ENCODE data around the gene TNS1.

Gene TNS1

GRCh38 chr2:217804791-217805667 is 197.8 kb downstream of the TNS1 start:
- DNase-seq, result no peak

GRCh38 chr2:217804338-217804737 is 198.5 kb downstream of the TNS1 start:
- DNase-seq, result no peak

GRCh38 chr2:217803653-217803960 is 199.2 kb downstream of the TNS1 start:
- no peak for DNase-seq

- no peak for DNase-seq
Measured at GRCh38 chr2:217802876-217803652, 199.7 kb downstream of the TNS1 start.

- no peak for DNase-seq
Measured at GRCh38 chr2:217802266-217802665, 200.5 kb downstream of the TNS1 start.

GRCh38 chr2:217801711-217802110 is 201.1 kb downstream of the TNS1 start:
- DNase-seq, result no peak

- DNase-seq, result no peak
Measured at GRCh38 chr2:217801115-217801531, 201.7 kb downstream of the TNS1 start.

GRCh38 chr2:217800433-217801114 is 202.2 kb downstream of the TNS1 start:
- DNase-seq, result no peak

- DNase-seq, result no peak
Measured at GRCh38 chr2:217799563-217800432, 203.0 kb downstream of the TNS1 start.

GRCh38 chr2:217798743-217799562 is 203.8 kb downstream of the TNS1 start:
- DNase-seq, result peak; percentile 17 to 91

GRCh38 chr2:217798191-217798590 is 204.6 kb downstream of the TNS1 start:
- no peak for DNase-seq

- DNase-seq, result no peak
Measured at GRCh38 chr2:217797661-217798069, 205.1 kb downstream of the TNS1 start.

GRCh38 chr2:217797165-217797564 is 205.6 kb downstream of the TNS1 start:
- DNase-seq, result no peak

GRCh38 chr2:217795706-217796465 is 206.9 kb downstream of the TNS1 start:
- no peak for DNase-seq

- DNase-seq, result no peak
Measured at GRCh38 chr2:217795067-217795466, 207.7 kb downstream of the TNS1 start.

GRCh38 chr2:217794133-217794986 is 208.4 kb downstream of the TNS1 start:
- DNase-seq, result no peak

GRCh38 chr2:217793566-217794132 is 209.1 kb downstream of the TNS1 start:
- no peak for DNase-seq

GRCh38 chr2:217792626-217793527 is 209.9 kb downstream of the TNS1 start:
- DNase-seq, result no peak
